ENCODE data around the gene CYB561.

CYB561 gene

GRCh38 chr17:63431939-63432804 lies 13.9 kb downstream of the CYB561 start:
- DNase-seq: no peak

DNA sequence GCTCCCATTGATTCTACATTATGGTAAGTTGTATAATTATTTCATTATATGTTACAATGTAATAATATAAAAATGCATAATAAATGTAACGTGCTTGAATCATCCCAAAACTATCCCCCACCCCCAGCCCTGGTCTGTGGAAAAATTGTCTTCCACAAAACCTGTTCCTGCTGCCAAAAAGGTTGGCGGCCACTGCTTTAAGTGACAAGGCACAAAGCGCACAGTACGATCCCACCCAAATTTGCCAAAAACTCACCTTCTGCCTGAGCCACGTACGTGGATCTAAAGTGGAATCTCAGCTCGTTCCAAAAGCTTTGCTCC lies 14.5 kb downstream of the CYB561 start:
- no peak for DNase-seq

- no peak for DNase-seq
These were observed 15.9 kb downstream of the CYB561 start for GRCh38 chr17:63430223-63430622.

DNA sequence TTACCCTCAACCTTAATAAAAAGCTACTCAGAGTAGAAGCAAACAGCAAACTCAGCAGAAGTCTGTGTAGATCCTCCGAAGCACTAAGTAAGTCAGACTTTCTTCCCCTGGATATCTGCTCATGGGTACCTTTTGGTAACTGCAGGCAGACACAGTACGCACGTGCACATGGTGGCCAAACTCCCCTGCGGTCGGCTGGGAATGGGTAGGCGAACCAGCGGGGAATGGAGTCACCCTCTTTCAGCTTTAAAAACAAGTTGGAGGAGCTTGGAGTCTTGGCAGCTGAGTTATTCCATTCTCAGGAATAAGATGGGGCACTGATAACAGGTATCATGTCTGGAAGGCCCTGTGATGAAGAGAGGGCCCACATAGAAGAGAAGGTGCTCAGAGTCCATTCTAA lies 16.3 kb downstream of the CYB561 start:
- DNase-seq: no peak

DNA sequence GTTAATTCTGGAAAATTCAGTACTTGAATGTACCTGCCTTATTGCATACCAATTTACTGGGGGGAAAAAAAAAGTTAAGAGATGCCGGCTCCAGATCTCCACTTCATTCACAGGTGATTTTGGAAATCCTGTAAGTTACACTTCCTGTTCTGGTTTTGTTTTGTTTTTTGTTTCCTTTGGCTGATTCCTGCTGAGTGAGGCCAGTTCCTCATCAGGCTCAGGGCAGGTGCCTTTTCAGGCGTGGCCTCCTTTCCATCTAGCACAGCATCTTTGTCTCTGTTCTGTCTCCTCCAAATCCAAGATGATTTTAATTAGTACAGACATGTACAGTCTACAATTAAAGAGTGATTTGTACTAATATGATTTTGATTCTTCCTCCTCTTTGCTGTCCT lies 19.2 kb downstream of the CYB561 start:
- DNase-seq: no peak

- DNase-seq: no peak
These were observed 19.8 kb downstream of the CYB561 start for GRCh38 chr17:63426041-63426916.

- DNase-seq: peak; percentile 53 to 93
These were observed 20.6 kb downstream of the CYB561 start for GRCh38 chr17:63425483-63425882.

DNA sequence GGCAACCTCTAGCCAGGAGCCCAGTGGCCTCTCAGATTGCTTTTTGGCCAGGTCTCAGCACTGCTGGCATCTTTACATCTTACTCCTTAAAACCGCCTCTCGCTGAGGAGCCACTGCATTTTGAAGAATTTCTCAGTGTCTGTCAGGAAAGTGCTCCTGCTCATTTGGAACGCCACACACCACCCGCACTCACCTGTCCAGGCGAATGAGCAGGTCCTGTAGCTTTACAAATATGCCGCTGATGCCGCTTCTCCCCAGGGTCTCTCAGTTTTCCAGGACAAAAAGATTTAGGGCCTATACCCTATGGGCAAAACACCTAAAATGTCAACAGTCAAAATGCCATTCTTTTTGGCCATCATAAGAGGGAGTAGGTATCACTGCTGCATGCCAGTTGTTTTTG lies 22.1 kb downstream of the CYB561 start:
- no peak for DNase-seq

DNA sequence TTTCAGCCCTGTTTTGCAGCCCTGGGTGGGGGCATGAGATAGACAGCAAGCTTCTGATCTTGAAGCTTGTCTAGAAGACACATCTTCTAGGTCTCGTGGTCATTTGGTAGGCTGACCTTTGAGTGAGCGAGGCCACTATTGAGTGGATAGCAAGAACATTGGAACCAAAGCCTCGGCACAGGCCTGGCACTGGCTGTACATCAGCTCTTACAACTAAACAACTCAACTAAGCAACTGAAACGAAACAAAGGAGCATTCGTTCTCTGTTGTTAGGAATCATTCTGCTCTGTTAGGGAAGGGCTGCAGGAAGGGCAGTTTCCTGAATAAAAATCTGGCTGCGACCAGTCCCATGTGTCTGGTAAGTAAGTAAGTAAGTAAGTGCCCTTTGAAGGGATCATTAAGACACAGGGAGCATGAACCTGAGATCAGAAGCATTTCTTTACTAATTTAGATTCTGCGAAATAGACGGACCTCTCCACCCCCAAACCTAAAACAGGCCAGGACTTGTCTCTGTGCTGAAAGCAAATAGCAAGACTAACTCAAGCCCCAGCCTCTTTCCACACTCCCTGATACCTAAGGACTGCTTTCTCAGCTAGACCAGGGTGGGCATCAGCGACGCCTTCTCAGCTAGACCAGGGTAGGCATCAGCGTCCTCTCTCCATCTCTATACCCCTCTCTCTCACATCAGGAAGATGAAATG lies 22.7 kb downstream of the CYB561 start:
- no peak for DNase-seq

DNA sequence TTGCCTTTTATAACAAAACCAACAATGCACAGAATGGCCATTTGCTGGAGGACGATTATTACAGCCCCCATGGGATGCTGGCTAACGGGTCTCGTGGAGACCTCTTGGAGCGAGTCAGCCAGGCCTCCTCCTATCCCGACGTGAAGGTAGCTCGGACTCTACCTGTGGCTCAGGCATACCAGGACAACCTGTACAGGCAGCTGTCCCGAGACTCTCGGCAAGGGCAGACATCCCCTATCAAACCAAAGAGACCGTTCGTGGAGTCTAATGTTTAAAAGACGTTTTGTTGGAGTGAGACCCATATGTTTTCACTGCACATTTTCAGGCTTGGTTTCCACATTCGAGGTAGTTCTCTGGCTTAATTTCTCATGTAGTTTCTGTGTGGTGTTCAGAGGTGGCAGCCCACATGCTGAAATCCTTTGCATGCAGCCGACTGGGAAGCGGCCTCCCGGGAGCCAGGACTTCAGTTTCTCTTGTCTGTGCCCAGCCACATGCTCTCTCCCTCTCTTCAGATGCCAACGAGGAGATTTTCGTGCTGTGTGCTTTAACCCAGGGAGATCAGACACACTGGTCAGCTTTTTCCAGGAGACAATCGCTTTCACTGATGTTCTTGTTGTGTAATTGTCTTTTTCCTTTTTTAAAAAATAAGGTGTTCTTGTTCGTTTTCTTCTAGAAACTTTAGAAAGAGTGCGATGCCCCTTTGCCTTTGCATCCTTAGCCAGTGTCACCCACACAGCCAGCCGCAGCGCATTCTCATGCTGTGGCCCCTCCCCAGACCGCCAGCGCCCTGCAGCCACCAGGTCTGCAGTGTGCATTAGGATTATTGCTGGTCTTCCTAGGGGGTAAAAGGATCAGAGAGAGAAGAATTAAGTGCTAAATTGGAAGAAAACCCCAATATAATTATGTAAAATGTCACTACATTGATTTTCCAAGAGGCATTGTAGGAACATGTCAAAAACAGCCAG lies 24.1 kb downstream of the CYB561 start:
- no peak for DNase-seq

GRCh38 chr17:63420868-63421680 lies 25.0 kb downstream of the CYB561 start:
- no peak for DNase-seq

DNA sequence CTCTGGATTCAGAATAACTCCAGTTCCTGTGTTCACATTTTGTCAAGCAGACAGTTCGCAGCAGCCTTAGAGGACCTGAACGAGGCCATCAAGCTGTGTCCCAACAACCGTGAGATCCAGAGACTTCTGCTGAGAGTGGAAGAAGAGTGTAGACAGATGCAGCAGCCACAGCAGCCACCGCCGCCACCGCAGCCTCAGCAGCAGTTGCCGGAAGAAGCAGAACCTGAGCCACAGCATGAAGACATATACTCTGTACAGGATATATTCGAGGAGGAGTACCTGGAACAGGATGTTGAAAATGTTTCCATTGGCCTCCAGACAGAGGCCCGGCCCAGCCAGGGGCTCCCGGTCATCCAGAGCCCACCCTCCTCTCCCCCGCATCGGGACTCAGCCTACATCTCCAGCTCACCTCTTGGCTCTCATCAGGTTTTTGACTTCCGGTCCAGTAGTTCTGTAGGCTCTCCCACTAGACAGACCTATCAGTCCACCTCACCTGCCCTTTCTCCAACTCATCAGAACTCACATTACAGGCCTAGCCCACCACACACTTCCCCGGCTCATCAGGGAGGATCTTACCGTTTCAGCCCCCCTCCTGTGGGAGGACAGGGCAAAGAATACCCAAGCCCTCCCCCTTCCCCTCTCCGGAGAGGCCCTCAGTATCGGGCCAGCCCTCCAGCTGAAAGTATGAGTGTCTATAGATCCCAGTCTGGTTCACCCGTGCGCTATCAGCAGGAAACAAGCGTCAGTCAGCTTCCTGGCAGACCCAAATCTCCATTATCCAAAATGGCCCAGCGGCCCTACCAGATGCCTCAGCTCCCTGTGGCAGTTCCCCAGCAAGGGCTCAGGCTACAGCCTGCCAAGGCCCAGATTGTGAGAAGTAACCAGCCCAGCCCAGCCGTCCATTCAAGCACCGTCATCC lies 25.9 kb downstream of the CYB561 start:
- DNase-seq: no peak

DNA sequence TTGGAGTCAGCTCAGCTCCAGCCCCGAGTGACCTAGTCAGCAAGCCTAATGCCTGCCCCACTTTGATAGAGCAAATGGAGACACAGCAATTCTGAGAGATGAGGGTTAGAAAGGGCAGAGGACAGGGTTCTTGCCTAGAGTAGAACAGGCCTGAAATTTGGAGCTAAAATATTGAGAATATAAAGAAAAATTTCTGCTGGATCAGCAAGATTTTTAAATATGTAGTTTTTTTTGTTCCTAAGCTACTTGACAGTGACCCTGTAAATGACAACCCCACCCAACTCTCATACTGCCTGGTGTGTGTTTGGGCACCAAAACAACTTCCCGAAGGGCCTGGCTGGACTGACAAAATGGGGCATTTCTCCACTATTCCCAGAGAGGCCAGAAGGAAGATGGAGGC lies 26.7 kb downstream of the CYB561 start:
- no peak for DNase-seq

DNA sequence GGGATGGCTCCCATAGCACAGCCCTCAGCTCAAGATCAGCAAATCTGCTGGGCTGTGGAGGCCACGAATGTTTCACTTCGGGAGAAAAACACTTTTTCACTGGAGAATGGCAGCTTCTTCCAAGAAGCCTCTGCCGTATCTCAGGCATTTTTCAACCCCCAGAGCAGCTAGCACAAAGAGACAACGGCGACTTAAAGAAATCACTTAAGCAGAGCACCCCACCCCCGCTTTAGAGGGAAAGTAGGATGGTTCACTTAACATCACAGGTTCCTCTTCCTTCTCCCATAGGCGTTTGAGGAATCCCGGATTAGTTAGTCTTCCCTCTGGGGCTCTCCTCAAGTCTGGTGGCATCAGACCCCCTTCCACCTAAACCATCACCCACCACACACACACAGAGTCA lies 27.6 kb downstream of the CYB561 start:
- no peak for DNase-seq

DNA sequence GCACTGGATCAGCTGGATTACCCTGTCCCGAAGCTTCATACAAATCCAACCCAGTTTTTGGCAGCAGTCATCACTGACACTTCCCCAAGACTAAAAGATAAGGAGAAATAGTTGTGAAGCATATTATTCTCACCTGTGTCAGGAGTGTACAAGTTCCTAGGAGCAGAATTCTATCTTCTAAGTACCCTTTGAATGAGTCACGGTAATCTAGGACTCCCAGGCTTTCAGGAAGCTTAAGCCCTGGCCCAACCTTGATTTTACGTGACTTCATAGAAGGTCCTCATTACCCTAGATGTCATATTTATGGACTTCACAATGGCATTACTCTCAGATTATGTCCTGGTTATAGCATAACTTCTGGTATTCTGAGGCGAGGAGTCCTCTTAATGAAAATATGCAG lies 31.9 kb downstream of the CYB561 start:
- no peak for DNase-seq

DNA sequence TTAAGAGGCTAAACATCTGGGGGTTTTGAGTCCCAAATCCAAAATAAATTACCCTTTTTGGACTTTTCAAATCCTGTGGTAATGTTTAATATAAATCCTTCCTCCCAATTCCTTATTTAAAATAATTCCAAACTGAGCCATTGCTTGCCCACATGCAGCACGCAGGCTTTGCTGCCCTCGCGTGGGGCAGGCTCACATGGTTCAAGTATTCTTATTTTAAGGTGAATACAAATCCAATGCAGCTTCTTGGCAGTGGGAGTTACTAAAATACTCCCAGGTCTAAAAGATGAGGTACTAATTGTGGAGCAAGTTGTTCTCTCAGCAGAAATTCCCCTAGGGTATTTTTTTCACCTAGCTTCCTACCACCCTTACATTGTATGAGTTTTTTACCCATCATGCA lies 33.0 kb downstream of the CYB561 start:
- no peak for DNase-seq

- no peak for DNase-seq
These were observed 33.9 kb downstream of the CYB561 start for GRCh38 chr17:63412234-63412633.

GRCh38 chr17:63407741-63408330 lies 38.3 kb downstream of the CYB561 start:
- DNase-seq: no peak

DNA sequence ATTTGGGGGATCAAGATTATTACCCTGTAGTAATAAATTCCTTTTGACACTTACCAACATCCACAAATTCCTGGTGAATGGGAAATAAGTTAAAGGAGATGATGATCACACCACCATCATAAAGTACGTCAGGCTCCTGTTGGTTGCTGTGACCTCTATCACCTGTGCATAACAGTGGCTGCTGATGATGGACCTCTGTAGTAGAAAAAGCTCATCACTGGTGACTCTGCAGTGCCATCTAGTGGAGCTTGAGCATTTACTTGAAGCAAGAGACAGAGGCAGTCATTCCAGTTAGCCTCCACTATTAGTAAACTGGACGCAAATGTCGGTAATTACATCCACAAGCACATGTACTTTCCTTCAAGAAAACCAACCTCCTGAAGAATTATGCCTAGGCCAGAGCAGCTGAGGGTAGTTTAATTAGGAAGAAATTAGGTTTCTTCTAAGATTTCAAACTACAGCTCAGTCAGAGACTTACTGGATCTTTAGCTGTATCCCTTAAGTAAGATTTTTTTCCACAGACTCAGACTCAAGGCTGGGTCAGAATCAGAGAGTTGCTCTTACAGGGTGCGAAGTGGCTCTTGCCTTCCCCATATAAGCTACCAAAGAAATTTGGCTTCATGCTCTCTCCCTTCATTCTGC lies 39.3 kb downstream of the CYB561 start:
- peak; percentile 71 to 93 for DNase-seq
